ENCODE results near the gene ESRRA. TPM values are rescaled to one million over a fixed set of nuclear protein-coding genes. Genes with fewer than 3 reads are reported as not detected.

The ESRRA gene
- total and polyA plus RNA-seq, 2 of the 13 experiments (the other 11 are each of a cell fraction or from before 2014, with no cell fraction given): 18.1 to 36.3 TPM

GRCh38 chr11:64305075-64305690, at the start of gene ESRRA (continued):
- no peak for TF ChIP-seq ZNF557 (CRISPR knock-in tag; IDR thresholded peaks at IDR 0.05)
- TF ChIP-seq ARNT (IDR thresholded peaks at IDR 0.05): no peak
- no peak for TF ChIP-seq POLR2AphosphoS2 (IDR thresholded peaks at IDR 0.05; ENCODE audit: low read depth, low read length)
- TF ChIP-seq ZBTB7B (CRISPR knock-in tag; IDR thresholded peaks at IDR 0.05): no peak
- no peak for TF ChIP-seq ASH2L (IDR thresholded peaks at IDR 0.05; ENCODE audit: insufficient read length, low read depth, low read length)
- TF ChIP-seq ZNF432 (CRISPR knock-in tag; IDR thresholded peaks at IDR 0.05; ENCODE audit: borderline replicate concordance): no peak
- no peak for TF ChIP-seq ZNF460 (CRISPR knock-in tag; IDR thresholded peaks at IDR 0.05; ENCODE audit: borderline replicate concordance)
- no peak for TF ChIP-seq SP1 (IDR thresholded peaks at IDR 0.05)
- TF ChIP-seq SP1 (CRISPR knock-in tag; IDR thresholded peaks at IDR 0.05): peak; percentile 91
- TF ChIP-seq ZNF3 (CRISPR knock-in tag; IDR thresholded peaks at IDR 0.05): no peak
- TF ChIP-seq SMAD1 (CRISPR knock-in tag; IDR thresholded peaks at IDR 0.05; ENCODE audit: borderline replicate concordance, low read depth): no peak
- TF ChIP-seq TCF7 (IDR thresholded peaks at IDR 0.05; ENCODE audit: low read depth): no peak
- no peak for TF ChIP-seq GFI1 (CRISPR knock-in tag; IDR thresholded peaks at IDR 0.05; ENCODE audit: borderline replicate concordance)
- 0 out of 2 replicates have a peak, but pooled peaks have one; percentile 5 for TF ChIP-seq ARNTL (CRISPR knock-in tag; IDR thresholded peaks at IDR 0.05)
- no peak for TF ChIP-seq IRF1 (CRISPR knock-in tag; IDR thresholded peaks at IDR 0.05; ENCODE audit: low read depth)
- no peak for TF ChIP-seq AHDC1 (CRISPR knock-in tag; IDR thresholded peaks at IDR 0.05; ENCODE audit: borderline replicate concordance)
- TF ChIP-seq ISL2 (CRISPR knock-in tag; IDR thresholded peaks at IDR 0.05): no peak; the same call in 1 of the 2 replicates
- TF ChIP-seq PTBP1 (IDR thresholded peaks at IDR 0.05; ENCODE audit: low read depth, low read length, poor library complexity, severe bottlenecking): no peak
- TF ChIP-seq ZKSCAN8 (CRISPR knock-in tag; IDR thresholded peaks at IDR 0.05; ENCODE audit: borderline replicate concordance): no peak
- no peak for TF ChIP-seq E2F5 (CRISPR knock-in tag; conservative IDR thresholded peaks at IDR 0.05)
- no peak for TF ChIP-seq DR1 (CRISPR knock-in tag; IDR thresholded peaks at IDR 0.05)
- TF ChIP-seq PHB2 (IDR thresholded peaks at IDR 0.05; ENCODE audit: partially characterized antibody): no peak
- TF ChIP-seq PHF8 (CRISPR knock-in tag; IDR thresholded peaks at IDR 0.05): no peak
